Liver (tissue), 3 donors: ENCODE measurements around the gene TUBGCP6.

Experiments
- CTCF ChIP-seq: fragments of 150-350 bp; IDR thresholded peaks from 2 replicates; pipeline ENCODE4 v1.5.1; 2017; ENCODE audit warnings: improper control_type of control experiment, low read depth, low read length; ENCODE audit not compliant: missing input control
- GABPA ChIP-seq, 2 donors: IDR thresholded peaks in 1 of 2; conservative IDR thresholded peaks in 1 of 2; 2 replicates each; pipeline ENCODE4 v1.6.1; 2016; ENCODE audit warnings: antibody characterized with exemption in 2 of 2, mild to moderate bottlenecking in 1 of 2, moderate library complexity in 1 of 2
- HNF4A ChIP-seq, 2 donors: conservative IDR thresholded peaks; 2 replicates each; pipeline ENCODE4 v1.6.1; 2016; ENCODE audit warnings: antibody characterized with exemption in 2 of 2, mild to moderate bottlenecking in 2 of 2
- NR2F2 ChIP-seq: IDR thresholded peaks from 2 replicates; pipeline ENCODE4 v1.6.1; 2016; ENCODE audit warnings: antibody characterized with exemption
- TAF1 ChIP-seq: conservative IDR thresholded peaks from 2 replicates; pipeline ENCODE4 v1.6.1; 2016; ENCODE audit warnings: antibody characterized with exemption, mild to moderate bottlenecking
- donor health status: healthy.
- donor health status: healthy.

GRCh38 chr22:50247748-50248147, 2.9 kb upstream of the TUBGCP6 start:
- TF ChIP-seq HNF4A (conservative IDR thresholded peaks at IDR 0.05): no peak
- TF ChIP-seq GABPA (IDR thresholded peaks at IDR 0.05 in 1 of 2, conservative IDR thresholded peaks at IDR 0.05 in 1 of 2): no peak
- no peak for TF ChIP-seq NR2F2
- no peak for TF ChIP-seq CTCF
- TF ChIP-seq TAF1: no peak
